ENCODE data around the gene CDC27.

DNA sequence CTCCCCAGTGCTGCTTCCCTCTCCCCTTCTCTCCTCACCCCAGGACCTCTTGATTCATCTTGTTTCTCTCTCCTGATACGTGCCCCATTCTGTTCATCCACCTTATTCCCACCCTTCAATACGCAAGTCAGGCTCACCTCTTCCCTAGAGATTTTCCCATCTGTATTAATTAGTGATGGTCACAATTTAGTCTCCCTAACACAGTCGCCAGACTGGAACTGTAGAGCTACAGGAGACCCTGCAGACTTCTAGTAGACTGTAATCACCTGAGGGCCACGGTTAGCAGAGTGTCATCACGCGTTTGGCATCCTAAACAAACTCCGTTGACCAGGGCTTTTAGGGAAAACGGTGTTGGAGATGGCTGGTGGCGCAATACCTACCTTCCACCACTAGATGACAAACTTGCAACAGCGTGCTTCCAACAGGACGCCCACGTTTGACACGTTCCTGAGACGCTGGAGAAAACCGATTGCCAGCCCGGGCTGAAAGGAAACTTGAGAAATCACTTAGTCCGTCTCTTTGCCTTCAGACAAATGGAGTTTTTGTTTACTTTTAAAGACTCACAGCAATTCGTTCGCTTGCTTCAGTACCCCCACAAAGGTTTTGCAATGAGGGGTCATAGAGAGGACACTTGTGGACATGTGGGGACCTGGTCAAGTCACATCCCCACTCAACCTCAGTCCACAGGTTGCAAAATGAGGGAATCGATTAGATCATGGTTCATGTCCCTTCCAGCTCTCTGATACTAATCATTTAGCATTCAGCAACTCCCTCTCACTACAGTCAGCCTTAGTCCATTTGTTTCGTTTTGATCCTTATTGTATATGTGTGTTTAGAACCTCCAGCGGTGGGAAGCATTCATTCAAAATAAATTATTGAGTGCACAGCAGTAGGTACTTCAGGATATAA is 40.7 kb upstream of the CDC27 start:
- TF ChIP-seq, protein P1, sequence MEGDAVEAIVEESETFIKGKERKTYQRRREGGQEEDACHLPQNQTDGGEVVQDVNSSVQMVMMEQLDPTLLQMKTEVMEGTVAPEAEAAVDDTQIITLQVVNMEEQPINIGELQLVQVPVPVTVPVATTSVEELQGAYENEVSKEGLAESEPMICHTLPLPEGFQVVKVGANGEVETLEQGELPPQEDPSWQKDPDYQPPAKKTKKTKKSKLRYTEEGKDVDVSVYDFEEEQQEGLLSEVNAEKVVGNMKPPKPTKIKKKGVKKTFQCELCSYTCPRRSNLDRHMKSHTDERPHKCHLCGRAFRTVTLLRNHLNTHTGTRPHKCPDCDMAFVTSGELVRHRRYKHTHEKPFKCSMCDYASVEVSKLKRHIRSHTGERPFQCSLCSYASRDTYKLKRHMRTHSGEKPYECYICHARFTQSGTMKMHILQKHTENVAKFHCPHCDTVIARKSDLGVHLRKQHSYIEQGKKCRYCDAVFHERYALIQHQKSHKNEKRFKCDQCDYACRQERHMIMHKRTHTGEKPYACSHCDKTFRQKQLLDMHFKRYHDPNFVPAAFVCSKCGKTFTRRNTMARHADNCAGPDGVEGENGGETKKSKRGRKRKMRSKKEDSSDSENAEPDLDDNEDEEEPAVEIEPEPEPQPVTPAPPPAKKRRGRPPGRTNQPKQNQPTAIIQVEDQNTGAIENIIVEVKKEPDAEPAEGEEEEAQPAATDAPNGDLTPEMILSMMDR (conservative IDR thresholded peaks at IDR 0.05 in 1 of 2, IDR thresholded peaks at IDR 0.05 in 1 of 2; ENCODE audit: low read depth in 1 of 2, low read length in 2 of 2) = peak; percentile 100
- TF ChIP-seq EZH2 (IDR thresholded peaks at IDR 0.05; ENCODE audit: low read length, missing control alignments) = no peak
